Progenitor cell of endocrine pancreas (in vitro differentiated cells): ENCODE results near the gene ERBB2. TPM values are rescaled to one million over a fixed set of nuclear protein-coding genes. Genes with fewer than 3 reads are reported as not detected.
"Not testable (repeated sequence)": the region's sequence is repeated elsewhere in the genome, so short reads cannot be mapped to it uniquely, and the experiment has no call there.

Source experiments
- DNase-seq: peaks from one replicate; pipeline ENCODE4 v3.0.0; 2021; ENCODE audit warnings: low spot score; ENCODE audit not compliant: unreplicated experiment
- H3K27ac Mint-ChIP-seq: 2 replicates; pipeline ENCODE4 v1.8.0; 2021; ENCODE audit warnings: mild to moderate bottlenecking, moderate library complexity, mixed read lengths
- H3K27me3 Mint-ChIP-seq: 2 replicates; pipeline ENCODE4 v1.8.0; 2021; ENCODE audit warnings: mixed read lengths
- H3K36me3 Mint-ChIP-seq: 2 replicates; pipeline ENCODE4 v1.8.0; 2022; ENCODE audit warnings: mixed read lengths; ENCODE audit not compliant: insufficient read depth
- H3K4me1 Mint-ChIP-seq: 2 replicates; pipeline ENCODE4 v1.8.0; 2021; ENCODE audit warnings: low read depth, mixed read lengths
- H3K4me3 Mint-ChIP-seq: 2 replicates; pipeline ENCODE4 v1.8.0; 2021; ENCODE audit warnings: low read depth, mild to moderate bottlenecking, moderate library complexity, mixed read lengths
- H3K9me3 Mint-ChIP-seq: 2 replicates; pipeline ENCODE4 v1.8.0; 2021; ENCODE audit warnings: low read depth, mixed read lengths
- CTCF ChIP-seq: fragments of 200-600 bp; sonication (generic); IDR thresholded peaks from one replicate; pipeline ENCODE4 v1.5.0; 2021; ENCODE audit warnings: antibody characterized with exemption, mild to moderate bottlenecking; ENCODE audit not compliant: unreplicated experiment
- total RNA-seq: library from RNA; stranded (reverse); gene quantifications from 2 replicates; pipeline ENCODE4 v1.2.1, GENCODE V29; 2021

The ERBB2 gene
- total RNA-seq, 1 donor from 2014 or later = 152 TPM

- DNase-seq = no peak
- Mint-ChIP-seq H3K4me1 (peaks cover 14% of the 10 kb centered on the region), H3K9me3 (no peaks in the 10 kb centered on the region), H3K27me3 (no peaks in the 10 kb centered on the region), H3K27ac (no peak overlapping the region), H3K4me3 (no peak overlapping the region), H3K36me3 (peaks cover 9% of the 10 kb centered on the region)
- no peak for TF ChIP-seq CTCF
These were observed 44.4 kb downstream of the ERBB2 start for GRCh38 chr17:39744075-39744835.

GRCh38 chr17:39744836-39745215 lies 45.0 kb downstream of the ERBB2 start:
- no peak for TF ChIP-seq CTCF
- H3K27me3 Mint-ChIP-seq = no peaks in the 10 kb centered on the region
- H3K9me3 Mint-ChIP-seq = no peaks in the 10 kb centered on the region
- peaks cover 11% of the 10 kb centered on the region for H3K4me1 Mint-ChIP-seq
- no peak for DNase-seq
- peaks cover 9% of the 10 kb centered on the region for H3K36me3 Mint-ChIP-seq
- no peak overlapping the region for H3K4me3 Mint-ChIP-seq
- no peak overlapping the region for H3K27ac Mint-ChIP-seq

- TF ChIP-seq CTCF = no peak
- Mint-ChIP-seq H3K9me3 (no peaks in the 10 kb centered on the region), H3K27me3 (no peaks in the 10 kb centered on the region), H3K27ac (no peak overlapping the region), H3K4me1 (peaks cover 4% of the 10 kb centered on the region), H3K4me3 (no peak overlapping the region), H3K36me3 (peaks cover 9% of the 10 kb centered on the region)
- DNase-seq = no peak
These were observed 45.7 kb downstream of the ERBB2 start for GRCh38 chr17:39745335-39746144.

GRCh38 chr17:39746145-39746461 lies 46.2 kb downstream of the ERBB2 start:
- Mint-ChIP-seq H3K27me3 (no peaks in the 10 kb centered on the region), H3K36me3 (peaks cover 9% of the 10 kb centered on the region), H3K9me3 (no peaks in the 10 kb centered on the region), H3K27ac (no peak overlapping the region), H3K4me1 (no peaks in the 10 kb centered on the region), H3K4me3 (no peak overlapping the region)
- no peak for DNase-seq
- no peak for TF ChIP-seq CTCF

GRCh38 chr17:39747745-39748144 lies 47.9 kb downstream of the ERBB2 start:
- no peak for TF ChIP-seq CTCF
- no peak overlapping the region for H3K4me3 Mint-ChIP-seq
- no peaks in the 10 kb centered on the region for H3K4me1 Mint-ChIP-seq
- DNase-seq = no peak
- no peaks in the 10 kb centered on the region for H3K9me3 Mint-ChIP-seq
- H3K27ac Mint-ChIP-seq = no peak overlapping the region
- peaks cover 9% of the 10 kb centered on the region for H3K36me3 Mint-ChIP-seq
- peaks cover 5% of the 10 kb centered on the region for H3K27me3 Mint-ChIP-seq

GRCh38 chr17:39748444-39749034 lies 48.7 kb downstream of the ERBB2 start:
- H3K9me3 Mint-ChIP-seq, H3K4me1 Mint-ChIP-seq, H3K27ac Mint-ChIP-seq, H3K36me3 Mint-ChIP-seq, H3K4me3 Mint-ChIP-seq, DNase-seq: not testable (repeated sequence)
- H3K27me3 Mint-ChIP-seq = peaks cover 13% of the 10 kb centered on the region
